NB4 (cell line): ENCODE results near the gene PLOD2.

ENCODE experiments used
- DNase-seq: peaks from one replicate; pipeline ENCODE4 v3.0.0; 2010; ENCODE audit warnings: low read depth
- H3K4me3 ChIP-seq: one replicate; pipeline ENCODE4 v1.5.1; 2011; ENCODE audit warnings: mild to moderate bottlenecking, low read depth, low read length, moderate library complexity
- CTCF ChIP-seq: IDR thresholded peaks from one replicate; pipeline ENCODE4 v1.5.1; 2012; ENCODE audit warnings: low read depth, low read length
- MYC ChIP-seq: IDR thresholded peaks from 2 replicates; pipeline ENCODE4 v1.6.1; 2011; ENCODE audit warnings: low read depth, low read length
- POLR2A ChIP-seq: IDR thresholded peaks from 2 replicates; pipeline ENCODE4 v1.6.1; 2011; ENCODE audit warnings: mild to moderate bottlenecking; ENCODE audit not compliant: insufficient read length; ENCODE audit errors: extremely low read depth
- TF ChIP-seq, protein P1 (sequence below): IDR thresholded peaks from 2 replicates; pipeline ENCODE4 v1.6.1; 2011; ENCODE audit warnings: low read depth, low read length

The PLOD2 gene

DNA sequence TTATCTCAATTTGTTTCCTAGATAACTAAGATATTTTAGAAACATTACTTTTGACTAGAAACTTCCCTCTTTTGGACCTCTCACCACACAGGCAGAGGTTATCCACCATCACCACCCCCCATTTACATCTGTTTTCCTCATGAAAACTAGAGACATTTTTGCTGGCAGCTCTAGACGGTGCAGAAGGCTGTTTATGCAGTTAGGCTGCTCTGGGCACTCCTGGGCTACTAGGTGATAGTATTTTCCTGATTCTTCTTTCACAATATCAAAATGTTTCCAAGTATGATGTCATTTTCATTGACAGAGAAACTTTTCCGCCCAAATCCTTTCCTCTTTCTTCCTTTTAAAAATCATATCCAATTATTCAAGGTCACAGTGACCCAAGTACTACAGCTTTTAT, 67.1 kb downstream of the PLOD2 start:
- DNase-seq = no peak
- no peak overlapping the region for H3K4me3 ChIP-seq
- TF ChIP-seq CTCF (no peak), MYC (no peak), POLR2A (no peak)
- TF ChIP-seq, protein P1, sequence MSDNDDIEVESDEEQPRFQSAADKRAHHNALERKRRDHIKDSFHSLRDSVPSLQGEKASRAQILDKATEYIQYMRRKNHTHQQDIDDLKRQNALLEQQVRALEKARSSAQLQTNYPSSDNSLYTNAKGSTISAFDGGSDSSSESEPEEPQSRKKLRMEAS = no peak

DNA sequence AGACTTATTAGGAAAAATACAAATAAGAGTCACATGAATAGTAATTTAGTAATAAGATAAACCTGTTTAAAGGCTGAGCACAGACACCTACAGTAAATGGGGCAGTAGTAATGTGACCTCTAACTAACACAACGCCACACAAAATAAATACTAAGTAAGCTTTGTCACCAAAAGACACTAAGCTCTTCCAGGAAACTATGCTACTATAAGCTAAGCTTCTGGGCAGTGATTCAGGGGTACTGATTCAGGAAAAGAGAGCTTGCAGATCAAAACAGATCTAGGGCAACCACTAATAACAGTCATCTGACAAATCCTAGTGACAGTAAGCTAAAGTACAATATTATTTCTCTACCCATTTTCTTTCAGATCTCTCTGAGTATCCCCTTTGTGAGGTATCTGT, 68.8 kb downstream of the PLOD2 start:
- no peak for TF ChIP-seq POLR2A
- TF ChIP-seq, protein P1 = no peak
- no peak for TF ChIP-seq MYC
- TF ChIP-seq CTCF = no peak
- no peak overlapping the region for H3K4me3 ChIP-seq
- DNase-seq = no peak

DNA sequence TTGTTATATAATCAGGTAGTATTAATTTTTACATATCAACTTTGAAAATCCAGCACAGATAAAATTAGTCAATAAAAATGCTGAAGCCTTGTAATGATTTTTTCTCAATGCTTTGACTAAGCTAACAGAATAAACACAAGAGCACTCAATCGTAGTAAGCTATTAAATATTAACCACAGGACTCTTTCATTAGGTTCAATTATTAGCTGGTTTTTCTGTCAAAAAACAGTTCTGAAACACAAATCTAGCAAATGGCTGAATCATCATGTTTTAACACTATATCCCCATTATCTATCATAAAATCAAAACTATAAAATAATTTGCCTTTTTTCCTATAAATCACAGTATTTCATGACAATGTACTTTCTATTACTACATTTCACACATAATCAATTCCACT, 69.6 kb downstream of the PLOD2 start:
- no peak for DNase-seq

DNA sequence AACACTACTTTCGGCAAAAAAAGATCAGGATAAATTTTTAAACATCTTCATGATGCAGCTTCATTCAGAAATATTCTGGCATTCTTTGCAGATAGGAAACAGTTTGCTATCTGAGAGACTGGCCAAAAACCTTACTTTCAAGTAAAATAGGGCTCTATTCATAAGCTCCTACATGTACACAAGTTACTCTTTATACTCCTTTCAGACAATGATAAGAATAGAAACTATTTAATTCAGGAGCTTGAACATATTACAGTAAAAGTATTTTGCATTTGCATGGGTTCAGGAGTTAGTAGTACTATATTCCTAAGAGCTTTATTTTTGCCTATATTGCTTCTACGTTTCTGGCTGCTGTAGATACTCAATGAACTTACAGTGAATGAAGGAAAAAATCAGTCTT, 70.5 kb downstream of the PLOD2 start:
- no peak overlapping the region for H3K4me3 ChIP-seq

More for the DNA sequence above, 69.6 kb downstream of the PLOD2 start:
- no peak overlapping the region for H3K4me3 ChIP-seq
- TF ChIP-seq CTCF (no peak), MYC (no peak), POLR2A (no peak)
- TF ChIP-seq, protein P1 = no peak

GRCh38 chr3:146088840-146089239, 72.1 kb downstream of the PLOD2 start:
- no peak for TF ChIP-seq CTCF
- no peak for TF ChIP-seq MYC
- TF ChIP-seq, protein P1 = no peak
- TF ChIP-seq POLR2A = no peak
- no peak for DNase-seq
- no peak overlapping the region for H3K4me3 ChIP-seq

More for the DNA sequence above, 70.5 kb downstream of the PLOD2 start:
- TF ChIP-seq POLR2A = no peak
- no peak for TF ChIP-seq CTCF
- no peak for DNase-seq

DNA sequence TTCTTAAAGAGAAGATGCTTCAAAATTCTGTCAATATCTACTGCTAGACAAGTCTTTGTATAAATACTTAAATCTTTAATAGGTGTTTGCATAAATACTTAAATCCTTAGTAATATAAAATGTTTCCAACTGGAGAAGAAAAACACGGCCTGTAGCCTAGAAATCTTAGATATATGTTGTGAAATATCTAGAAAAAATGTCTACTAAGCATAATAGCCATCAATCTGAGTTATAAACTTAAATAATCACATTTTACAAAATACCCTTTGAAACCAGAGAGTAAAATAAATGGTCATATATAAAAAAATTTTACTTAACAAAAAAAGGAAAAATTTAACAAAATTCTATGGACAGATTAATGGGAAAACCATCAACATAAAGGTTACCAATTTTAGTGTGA, 73.9 kb downstream of the PLOD2 start:
- TF ChIP-seq MYC = no peak
- TF ChIP-seq CTCF = no peak
- TF ChIP-seq, protein P1 = no peak
- no peak for TF ChIP-seq POLR2A
- no peak for DNase-seq
- no peak overlapping the region for H3K4me3 ChIP-seq
